ENCODE data around the gene DHRS7B.
A peak's percentile ranks its signal among the peaks of the same experiment; 100 is the strongest.

DHRS7B gene

DNA sequence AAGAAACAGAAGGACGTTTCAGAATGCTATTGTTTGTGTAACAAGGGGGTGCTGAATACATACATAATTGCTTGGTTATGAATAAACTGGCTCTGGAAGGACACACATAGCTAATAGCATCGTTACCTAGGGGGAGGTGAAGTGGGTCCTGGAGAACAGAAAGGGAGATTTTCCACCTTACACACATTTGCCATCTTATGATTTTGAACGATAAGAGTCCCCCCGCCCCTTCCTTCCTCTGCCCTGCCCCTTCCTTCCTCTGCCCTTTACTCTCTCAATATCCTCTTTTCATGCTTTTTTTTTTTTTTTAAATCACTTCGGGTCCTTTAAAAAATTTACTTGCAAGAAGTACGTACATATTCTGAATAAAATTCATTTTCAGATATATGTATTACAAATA is 902 bp upstream of the DHRS7B start:
- no peak overlapping the region for H3K27ac ChIP-seq
- POLR2A ChIA-PET (ENCODE audit: low non-redundant PET): no interaction called here
- DNase-seq (ENCODE audit: low spot score): no peak
- CTCF ChIA-PET: no interaction called here
- TF ChIP-seq, protein P1, sequence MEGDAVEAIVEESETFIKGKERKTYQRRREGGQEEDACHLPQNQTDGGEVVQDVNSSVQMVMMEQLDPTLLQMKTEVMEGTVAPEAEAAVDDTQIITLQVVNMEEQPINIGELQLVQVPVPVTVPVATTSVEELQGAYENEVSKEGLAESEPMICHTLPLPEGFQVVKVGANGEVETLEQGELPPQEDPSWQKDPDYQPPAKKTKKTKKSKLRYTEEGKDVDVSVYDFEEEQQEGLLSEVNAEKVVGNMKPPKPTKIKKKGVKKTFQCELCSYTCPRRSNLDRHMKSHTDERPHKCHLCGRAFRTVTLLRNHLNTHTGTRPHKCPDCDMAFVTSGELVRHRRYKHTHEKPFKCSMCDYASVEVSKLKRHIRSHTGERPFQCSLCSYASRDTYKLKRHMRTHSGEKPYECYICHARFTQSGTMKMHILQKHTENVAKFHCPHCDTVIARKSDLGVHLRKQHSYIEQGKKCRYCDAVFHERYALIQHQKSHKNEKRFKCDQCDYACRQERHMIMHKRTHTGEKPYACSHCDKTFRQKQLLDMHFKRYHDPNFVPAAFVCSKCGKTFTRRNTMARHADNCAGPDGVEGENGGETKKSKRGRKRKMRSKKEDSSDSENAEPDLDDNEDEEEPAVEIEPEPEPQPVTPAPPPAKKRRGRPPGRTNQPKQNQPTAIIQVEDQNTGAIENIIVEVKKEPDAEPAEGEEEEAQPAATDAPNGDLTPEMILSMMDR (conservative IDR thresholded peaks at IDR 0.05; ENCODE audit: low read depth): no peak

DNA sequence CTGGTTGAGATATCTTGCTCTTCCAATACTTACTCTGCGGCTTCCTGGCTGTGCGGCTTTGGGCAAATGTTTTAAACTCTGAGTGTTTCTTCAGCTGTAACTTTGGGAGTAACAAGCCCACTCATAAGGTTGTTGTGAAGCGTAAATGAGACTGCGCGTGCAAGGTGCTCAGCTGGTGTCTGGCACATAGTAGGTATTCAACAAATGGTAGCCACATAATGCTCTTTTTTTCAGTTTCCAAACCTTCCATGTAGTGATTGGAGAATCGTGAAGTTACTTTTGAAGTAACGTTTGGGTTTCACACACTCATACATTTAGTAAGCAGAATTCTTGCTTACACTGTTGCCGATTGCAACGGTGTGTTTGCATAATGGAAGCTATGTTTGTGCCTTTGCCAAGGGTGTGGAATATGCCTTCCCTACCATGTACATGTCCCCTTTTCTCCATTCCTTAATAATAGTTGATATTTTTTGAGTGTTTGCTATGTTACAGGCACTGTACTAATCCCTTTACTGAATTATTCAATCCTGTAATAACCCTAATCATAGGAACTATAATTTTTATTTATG is 829 bp downstream of the DHRS7B start:
- ChIA-PET CTCF (interaction anchor here (0.7 kb wide), 1 partner anchor 8 kb away, joined by 3 read pairs; no protein-coding TSS in a partner anchor), POLR2A (ENCODE audit: low non-redundant PET) (interaction anchor here (0.7 to 1.1 kb wide), 2 partner anchors 76 to 148 kb away, joined by 3 read pairs; no protein-coding TSS in a partner anchor)
- DNase-seq (ENCODE audit: low spot score): no peak
- TF ChIP-seq, protein P1 (conservative IDR thresholded peaks at IDR 0.05; ENCODE audit: low read depth): no peak
- peak overlapping the region; percentile 89 for H3K27ac ChIP-seq

DNA sequence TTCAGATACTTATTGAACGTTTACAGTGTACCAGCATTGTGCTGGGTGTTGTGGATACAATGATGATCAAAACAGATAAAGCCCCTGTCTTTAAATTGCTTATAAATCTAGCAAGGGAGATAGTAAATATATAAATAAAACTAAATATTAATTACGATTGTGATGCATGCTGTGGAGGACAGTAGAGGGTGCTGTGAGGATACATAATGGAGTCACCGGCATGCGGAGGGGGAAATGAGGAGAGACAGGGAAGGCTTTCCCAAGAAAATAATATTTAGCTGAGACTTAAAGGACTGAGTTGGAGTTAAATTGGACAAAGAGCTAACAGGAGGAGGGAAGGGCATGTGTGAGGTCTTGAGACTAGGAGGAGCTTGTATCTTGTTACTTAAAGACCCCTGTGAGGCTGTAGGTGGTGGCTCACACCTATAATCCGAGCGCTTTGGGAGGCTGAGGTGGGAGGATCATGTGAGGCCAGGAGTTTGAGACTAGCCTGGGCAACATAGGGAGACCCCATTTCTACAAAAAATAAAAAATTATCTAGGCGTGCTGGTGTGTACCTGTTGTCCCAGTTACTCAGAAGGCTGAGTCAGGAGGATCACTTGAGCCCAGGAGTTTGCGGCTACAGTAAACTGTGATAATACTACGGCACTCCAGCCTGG is 2.4 kb downstream of the DHRS7B start:
- H3K27ac ChIP-seq: no peak overlapping the region
- TF ChIP-seq, protein P1 (conservative IDR thresholded peaks at IDR 0.05; ENCODE audit: low read depth): 0 out of 2 replicates have a peak, but pooled peaks have one; percentile 7
- POLR2A ChIA-PET (ENCODE audit: low non-redundant PET): interaction anchor here (1.1 kb wide), 1 partner anchor 146 kb away, joined by 3 read pairs; no protein-coding TSS in a partner anchor
- DNase-seq (ENCODE audit: low spot score): no peak
- CTCF ChIA-PET: interaction anchor here (0.6 kb wide), 1 partner anchor 10 kb away, joined by 3 read pairs; no protein-coding TSS in a partner anchor

DNA sequence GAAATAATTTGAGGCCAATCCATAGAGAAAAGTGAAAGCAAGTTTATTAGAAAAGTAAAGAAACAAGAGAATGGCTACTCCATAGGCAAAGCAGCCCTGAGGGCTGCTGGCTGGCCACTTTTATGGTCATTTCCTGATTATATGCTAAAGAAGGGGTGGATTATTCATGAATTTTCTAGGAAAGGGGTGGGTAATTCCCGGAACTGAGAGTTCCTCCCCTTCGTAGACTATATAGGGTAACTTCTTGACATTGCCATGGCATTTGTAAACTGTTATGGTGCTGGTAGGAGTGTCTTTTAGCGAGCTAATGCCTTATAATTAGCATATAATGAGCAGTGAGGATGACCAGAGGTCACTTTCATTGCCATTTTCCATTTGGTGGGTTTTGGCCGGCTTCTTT is 4.4 kb downstream of the DHRS7B start:
- POLR2A ChIA-PET (ENCODE audit: low non-redundant PET): no interaction called here
- no peak overlapping the region for H3K27ac ChIP-seq
- no peak for DNase-seq (ENCODE audit: low spot score)
- TF ChIP-seq, protein P1 (conservative IDR thresholded peaks at IDR 0.05; ENCODE audit: low read depth): no peak
- CTCF ChIA-PET: no interaction called here

DNA sequence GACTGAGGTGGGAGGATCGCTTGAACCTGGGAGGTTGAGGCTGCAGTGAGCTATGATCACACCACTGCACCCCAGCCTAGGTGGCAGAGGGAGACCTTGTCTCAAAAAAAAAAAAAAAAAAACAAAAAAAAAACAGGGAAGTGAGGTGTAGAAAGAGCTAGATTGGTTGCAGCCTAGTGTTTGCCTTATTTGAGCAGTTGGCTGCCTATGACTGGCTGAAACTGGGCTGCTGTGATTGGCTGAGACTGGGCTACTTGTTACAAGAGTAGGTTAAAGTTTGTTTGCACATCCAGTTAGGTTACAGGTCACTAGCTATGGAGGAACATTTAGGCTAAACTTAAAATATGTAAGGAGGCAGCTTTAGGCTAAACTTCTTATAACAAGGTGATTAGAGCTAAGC is 5.7 kb downstream of the DHRS7B start:
- ChIA-PET CTCF (no interaction called here), POLR2A (ENCODE audit: low non-redundant PET) (no interaction called here)
- no peak overlapping the region for H3K27ac ChIP-seq
- DNase-seq (ENCODE audit: low spot score): no peak
- TF ChIP-seq, protein P1 (conservative IDR thresholded peaks at IDR 0.05; ENCODE audit: low read depth): no peak

DNA sequence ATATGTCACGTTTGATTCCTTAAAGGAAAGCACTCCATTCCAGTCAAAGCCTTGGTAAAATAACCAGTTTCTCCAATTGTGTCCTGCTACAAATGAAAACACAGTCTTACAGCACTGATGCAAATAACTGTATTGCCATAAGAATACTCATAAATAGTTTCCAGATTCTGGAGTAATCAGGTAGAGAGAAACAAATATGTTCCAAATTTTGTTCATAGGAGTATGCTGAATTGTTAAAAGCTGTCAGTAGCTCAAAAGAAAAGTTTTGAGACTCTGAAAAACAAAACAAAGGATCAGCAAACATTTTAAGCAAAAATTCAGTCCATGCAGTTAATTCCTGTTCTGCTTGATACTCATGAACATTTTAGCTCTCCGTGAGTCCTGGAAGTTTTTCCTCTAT is 7.8 kb downstream of the DHRS7B start:
- TF ChIP-seq, protein P1 (conservative IDR thresholded peaks at IDR 0.05; ENCODE audit: low read depth): no peak
- POLR2A ChIA-PET (ENCODE audit: low non-redundant PET): no interaction called here
- DNase-seq (ENCODE audit: low spot score): no peak
- CTCF ChIA-PET: no interaction called here
- no peak overlapping the region for H3K27ac ChIP-seq
